IgD-negative memory B cell (primary cell): ENCODE data around the gene KAT6B. TPM values are rescaled to one million over a fixed set of nuclear protein-coding genes. Genes with fewer than 3 reads are reported as not detected.

Source experiments
- H3K27ac Mint-ChIP-seq, 3 donors: one replicate each; pipeline ENCODE4 v1.8.0; 2020 to 2022; ENCODE audit warnings: mild to moderate bottlenecking in 3 of 3, mixed read lengths in 3 of 3, moderate library complexity in 1 of 3
- H3K27me3 Mint-ChIP-seq: one replicate; pipeline ENCODE4 v1.8.0; 2021; ENCODE audit warnings: mixed read lengths
- H3K36me3 Mint-ChIP-seq: one replicate; pipeline ENCODE4 v1.8.0; 2020; ENCODE audit warnings: mild to moderate bottlenecking, mixed read lengths
- H3K4me1 Mint-ChIP-seq, 3 donors: one replicate each; pipeline ENCODE4 v1.8.0; 2020 to 2022; ENCODE audit warnings: mixed read lengths in 3 of 3, mild to moderate bottlenecking in 1 of 3
- H3K4me3 Mint-ChIP-seq, 4 donors: one replicate each; pipeline ENCODE4 v1.8.0; 2020 to 2022; ENCODE audit warnings: mild to moderate bottlenecking in 4 of 4, mixed read lengths in 4 of 4, moderate library complexity in 3 of 4
- H3K9me3 Mint-ChIP-seq, 3 donors: one replicate each; pipeline ENCODE4 v1.8.0; 2020 to 2021; ENCODE audit warnings: mixed read lengths in 3 of 3, mild to moderate bottlenecking in 1 of 3
- polyA plus RNA-seq: library from polyadenylated mRNA; unstranded; fragments of 300-500 nt; fragmentation: Illumina TruSeq; gene quantifications from one replicate; pipeline ENCODE4 v1.2.3, GENCODE V29; 2021

KAT6B gene
- polyA plus RNA-seq, 1 donor from 2014 or later = 27.1 TPM

DNA sequence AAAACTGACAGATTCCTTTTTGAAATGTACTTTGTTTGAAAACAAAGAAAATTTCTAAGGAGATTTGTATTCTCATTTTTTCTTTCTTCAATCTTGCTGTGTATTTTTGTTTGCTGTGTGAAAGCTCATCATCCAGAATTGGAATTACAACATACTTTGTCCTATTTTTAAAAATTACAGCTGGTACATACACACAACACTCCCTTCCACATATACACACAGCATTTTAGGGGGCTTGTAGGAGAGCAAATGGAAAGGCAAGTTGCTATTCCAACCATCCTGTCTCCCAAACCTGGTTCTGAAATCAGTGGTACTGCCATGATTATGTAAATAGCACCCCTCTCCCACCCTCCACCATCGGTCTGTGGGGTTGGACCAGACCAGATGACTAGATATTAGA is 184.0 kb downstream of the KAT6B start:
- peak overlapping the region in 1 of 3 donors; percentile 19 for H3K27ac Mint-ChIP-seq
- H3K27me3 Mint-ChIP-seq = no peaks in the 10 kb centered on the region
- H3K4me1 Mint-ChIP-seq = peaks cover 33 to 47% (median 40%) of the 10 kb centered on the region in 3 donors
- H3K36me3 Mint-ChIP-seq = peaks cover 2% of the 10 kb centered on the region
- no peak overlapping the region for H3K4me3 Mint-ChIP-seq
- H3K9me3 Mint-ChIP-seq = no peaks in the 10 kb centered on the region

- Mint-ChIP-seq H3K36me3 (peaks cover 2% of the 10 kb centered on the region), H3K9me3 (no peaks in the 10 kb centered on the region), H3K4me3 (no peak overlapping the region), H3K27me3 (no peaks in the 10 kb centered on the region), H3K4me1 (peaks cover 33 to 48% (median 43%) of the 10 kb centered on the region in 3 donors), H3K27ac (peak overlapping the region in 1 of 3 donors; percentile 1)
These were observed 184.8 kb downstream of the KAT6B start for GRCh38 chr10:75011221-75011620.

GRCh38 chr10:75012471-75012870 is 186.1 kb downstream of the KAT6B start:
- Mint-ChIP-seq H3K9me3 (no peaks in the 10 kb centered on the region), H3K4me3 (peak overlapping the region in 2 of 4 donors; percentile 49 to 85), H3K36me3 (no peaks in the 10 kb centered on the region), H3K27me3 (no peaks in the 10 kb centered on the region), H3K4me1 (peaks cover 29 to 48% (median 41%) of the 10 kb centered on the region in 3 donors), H3K27ac (peak overlapping the region in 2 of 3 donors; percentile 36 to 71)

- H3K36me3 Mint-ChIP-seq = no peaks in the 10 kb centered on the region
- H3K27ac Mint-ChIP-seq = peak overlapping the region in 2 of 3 donors; percentile 31 to 36
- H3K4me3 Mint-ChIP-seq = peak overlapping the region in 2 of 4 donors; percentile 49 to 91
- no peaks in the 10 kb centered on the region for H3K27me3 Mint-ChIP-seq
- H3K9me3 Mint-ChIP-seq = no peaks in the 10 kb centered on the region
- peaks cover 23 to 44% (median 41%) of the 10 kb centered on the region in 3 donors for H3K4me1 Mint-ChIP-seq
These were observed 186.6 kb downstream of the KAT6B start for GRCh38 chr10:75013007-75013406.

- Mint-ChIP-seq H3K4me3 (peak overlapping the region in 3 of 4 donors; percentile 68 to 94 (median 91)), H3K4me1 (peaks cover 21 to 42% (median 41%) of the 10 kb centered on the region in 3 donors), H3K27ac (peak overlapping the region in 2 of 3 donors; percentile 36 to 73), H3K9me3 (no peaks in the 10 kb centered on the region), H3K36me3 (no peaks in the 10 kb centered on the region), H3K27me3 (no peaks in the 10 kb centered on the region)
These were observed 187.1 kb downstream of the KAT6B start for GRCh38 chr10:75013522-75013921.

DNA sequence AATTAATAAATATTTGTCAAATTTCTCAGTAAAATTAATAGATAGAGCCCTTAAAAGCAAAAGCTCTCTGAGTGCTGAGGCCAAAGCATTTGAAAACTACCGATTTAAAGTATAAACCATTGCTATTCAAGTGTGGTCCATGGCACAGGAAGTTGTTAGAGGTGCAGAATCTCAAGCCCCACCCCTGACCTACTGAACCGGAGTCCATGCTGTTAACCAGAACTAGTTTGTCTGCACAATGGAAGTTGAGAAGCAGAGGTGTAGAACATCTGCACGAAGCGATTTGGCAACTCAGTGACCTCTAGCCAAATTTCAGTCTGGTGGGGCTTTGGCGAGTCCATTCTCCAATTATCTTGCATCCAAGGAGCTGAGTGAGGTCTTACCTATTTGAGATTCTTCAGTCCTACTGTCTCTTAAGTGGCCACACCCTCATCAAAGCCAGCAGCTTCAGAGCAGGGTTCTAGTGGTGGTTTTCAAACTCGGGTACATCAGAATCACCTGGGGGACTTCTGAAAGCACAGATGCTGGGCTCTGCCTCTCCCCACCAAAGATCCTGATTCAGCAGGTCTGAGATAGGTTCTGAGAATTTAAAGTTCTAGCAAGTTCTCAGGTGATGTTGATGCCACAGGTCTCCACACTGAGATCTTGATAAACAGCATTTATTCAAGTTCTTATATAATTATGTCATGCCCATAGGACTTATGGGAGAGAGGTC is 188.3 kb downstream of the KAT6B start:
- Mint-ChIP-seq H3K27me3 (no peaks in the 10 kb centered on the region), H3K9me3 (no peaks in the 10 kb centered on the region), H3K4me3 (peak overlapping the region in 2 of 4 donors; percentile 43 to 70), H3K27ac (peak overlapping the region in 1 of 3 donors; percentile 73), H3K4me1 (peaks cover 21 to 38% (median 38%) of the 10 kb centered on the region in 3 donors), H3K36me3 (no peaks in the 10 kb centered on the region)

- Mint-ChIP-seq H3K36me3 (no peaks in the 10 kb centered on the region), H3K27me3 (no peaks in the 10 kb centered on the region), H3K4me3 (no peak overlapping the region), H3K27ac (no peak overlapping the region), H3K9me3 (no peaks in the 10 kb centered on the region), H3K4me1 (peaks cover 21 to 38% (median 38%) of the 10 kb centered on the region in 3 donors)
These were observed 189.0 kb downstream of the KAT6B start for GRCh38 chr10:75015442-75015841.

DNA sequence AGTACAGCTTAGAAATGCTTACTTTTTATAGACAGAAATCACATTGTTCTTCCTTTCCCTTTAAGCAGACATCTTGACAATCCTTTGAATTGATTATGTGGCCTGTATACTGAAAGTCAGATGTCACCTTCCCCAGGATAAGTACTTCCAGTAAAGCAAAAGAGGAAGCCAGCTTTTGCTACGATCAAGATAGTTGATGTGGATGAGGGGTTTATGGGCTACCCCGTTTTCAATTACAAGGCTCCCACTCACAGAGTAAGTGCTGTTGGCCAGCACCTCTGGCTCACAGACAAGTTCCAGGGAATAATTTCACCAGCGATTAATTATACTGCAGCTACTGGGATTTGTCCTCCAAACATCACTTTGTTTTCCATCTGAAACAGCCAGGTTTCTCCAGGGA is 189.9 kb downstream of the KAT6B start:
- H3K27me3 Mint-ChIP-seq = no peaks in the 10 kb centered on the region
- H3K4me1 Mint-ChIP-seq = peaks cover 21 to 37% (median 33%) of the 10 kb centered on the region in 3 donors
- no peak overlapping the region for H3K27ac Mint-ChIP-seq
- H3K36me3 Mint-ChIP-seq = no peaks in the 10 kb centered on the region
- H3K9me3 Mint-ChIP-seq = no peaks in the 10 kb centered on the region
- H3K4me3 Mint-ChIP-seq = no peak overlapping the region

DNA sequence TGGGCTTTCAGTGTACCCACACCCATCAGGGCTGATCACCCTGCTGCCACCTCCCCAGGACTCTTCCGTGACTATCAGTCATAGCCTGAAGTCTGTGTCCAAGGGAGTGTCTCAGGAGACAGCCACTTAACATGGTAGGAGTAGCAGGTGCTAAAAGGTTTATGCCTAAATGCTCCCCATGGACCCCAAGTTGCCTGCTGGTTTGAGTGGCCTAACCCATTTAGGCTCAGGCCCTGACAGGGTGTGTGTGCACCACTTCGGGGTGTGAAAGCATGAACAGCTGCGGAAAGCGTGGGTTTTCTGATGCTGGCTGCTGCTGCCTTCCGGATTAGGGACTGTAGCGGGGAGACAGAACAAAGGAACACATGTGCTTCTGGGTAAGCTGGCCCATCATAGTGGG is 191.9 kb downstream of the KAT6B start:
- Mint-ChIP-seq H3K36me3 (peaks cover 2% of the 10 kb centered on the region), H3K27me3 (no peaks in the 10 kb centered on the region)

GRCh38 chr10:75018686-75019307 is 192.4 kb downstream of the KAT6B start:
- H3K36me3 Mint-ChIP-seq = peaks cover 2% of the 10 kb centered on the region
- peaks cover 12 to 19% (median 15%) of the 10 kb centered on the region in 3 donors for H3K4me1 Mint-ChIP-seq
- H3K4me3 Mint-ChIP-seq = no peak overlapping the region
- H3K9me3 Mint-ChIP-seq = no peaks in the 10 kb centered on the region
- H3K27me3 Mint-ChIP-seq = no peaks in the 10 kb centered on the region
- no peak overlapping the region for H3K27ac Mint-ChIP-seq

More for the DNA sequence above, 191.9 kb downstream of the KAT6B start:
- no peak overlapping the region for H3K27ac Mint-ChIP-seq
- H3K4me1 Mint-ChIP-seq = peaks cover 18 to 25% (median 18%) of the 10 kb centered on the region in 3 donors
- H3K4me3 Mint-ChIP-seq = no peak overlapping the region
- H3K9me3 Mint-ChIP-seq = no peaks in the 10 kb centered on the region

DNA sequence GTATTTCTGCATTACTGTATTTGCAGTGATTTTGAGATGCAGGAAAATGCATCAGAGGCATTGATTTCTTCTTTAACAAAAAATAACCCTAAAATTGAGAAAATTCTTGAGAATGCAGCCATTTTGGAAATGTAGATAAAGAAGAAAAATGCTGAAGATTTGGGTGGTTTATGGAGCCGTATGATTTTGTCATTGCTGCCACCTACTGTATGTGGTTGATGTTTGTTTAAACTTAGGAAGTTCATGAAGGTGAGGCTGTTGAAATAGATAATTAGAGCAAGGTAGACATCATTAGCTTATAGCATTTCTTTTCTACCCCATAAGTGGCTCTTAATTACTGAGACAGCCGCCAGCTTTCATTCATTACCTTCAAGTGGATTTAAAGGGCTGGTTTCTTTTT is 193.0 kb downstream of the KAT6B start:
- H3K9me3 Mint-ChIP-seq = no peaks in the 10 kb centered on the region
- no peak overlapping the region for H3K27ac Mint-ChIP-seq
- H3K4me1 Mint-ChIP-seq = peaks cover 9 to 16% (median 11%) of the 10 kb centered on the region in 3 donors
- no peak overlapping the region for H3K4me3 Mint-ChIP-seq
- H3K27me3 Mint-ChIP-seq = no peaks in the 10 kb centered on the region
- H3K36me3 Mint-ChIP-seq = peaks cover 2% of the 10 kb centered on the region

- H3K36me3 Mint-ChIP-seq = peaks cover 4% of the 10 kb centered on the region
These were observed 193.8 kb downstream of the KAT6B start for GRCh38 chr10:75020168-75020567.

GRCh38 chr10:75021379-75022249 is 195.2 kb downstream of the KAT6B start:
- Mint-ChIP-seq H3K27me3 (no peaks in the 10 kb centered on the region), H3K27ac (peak overlapping the region in 2 of 3 donors; percentile 23 to 65), H3K4me1 (peaks cover 0 to 6% (median 5%) of the 10 kb centered on the region in 3 donors), H3K4me3 (no peak overlapping the region), H3K36me3 (peaks cover 4% of the 10 kb centered on the region), H3K9me3 (no peaks in the 10 kb centered on the region)

More at GRCh38 chr10:75020168-75020567, 193.8 kb downstream of the KAT6B start:
- Mint-ChIP-seq H3K27me3 (no peaks in the 10 kb centered on the region), H3K9me3 (no peaks in the 10 kb centered on the region), H3K4me3 (no peak overlapping the region), H3K4me1 (peaks cover 2 to 9% (median 5%) of the 10 kb centered on the region in 3 donors), H3K27ac (no peak overlapping the region)

DNA sequence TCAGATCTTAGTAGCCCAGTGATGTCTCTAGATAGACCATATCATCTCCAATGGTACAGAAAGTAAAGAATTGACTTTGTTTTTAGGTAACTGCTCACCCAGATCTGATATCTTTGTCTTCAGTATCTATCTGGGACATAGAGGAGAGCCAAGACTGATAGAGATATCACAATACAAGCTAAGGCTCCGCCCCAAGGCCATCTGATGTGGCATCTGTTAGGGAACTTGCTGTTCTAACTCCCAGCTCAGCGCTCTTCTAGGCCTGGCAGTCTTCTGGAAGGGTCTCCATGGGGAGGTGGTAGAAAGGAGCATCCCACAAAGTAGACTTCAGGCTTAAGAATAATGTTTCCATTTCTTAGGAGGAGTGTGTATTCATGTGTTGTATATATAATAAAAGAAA is 196.7 kb downstream of the KAT6B start:
- H3K27me3 Mint-ChIP-seq = no peaks in the 10 kb centered on the region
- H3K4me1 Mint-ChIP-seq = peaks cover 0 to 6% (median 5%) of the 10 kb centered on the region in 3 donors
- H3K27ac Mint-ChIP-seq = no peak overlapping the region
- no peaks in the 10 kb centered on the region for H3K9me3 Mint-ChIP-seq
- H3K4me3 Mint-ChIP-seq = no peak overlapping the region
- peaks cover 7% of the 10 kb centered on the region for H3K36me3 Mint-ChIP-seq
